Spinal cord (tissue), 10 donors: ENCODE data around the gene EPB41L2. TPM values are rescaled to one million over a fixed set of nuclear protein-coding genes. Genes with fewer than 3 reads are reported as not detected.

Experiments
- DNase-seq, 6 donors: peaks; one replicate each; pipeline versions ENCODE4 v3.0.0 to v3.0.0-alpha.2; 2013 to 2015; ENCODE audit warnings: low spot score in 6 of 6, low read depth in 4 of 6
- H3K27ac ChIP-seq: one replicate; pipeline ENCODE4 v1.5.1; 2013; ENCODE audit warnings: low read depth, low read length, control low read depth
- H3K27me3 ChIP-seq: one replicate; pipeline ENCODE4 v1.6.1; 2013; ENCODE audit warnings: low read length; ENCODE audit not compliant: control insufficient read depth, insufficient read depth
- H3K36me3 ChIP-seq: one replicate; pipeline ENCODE4 v1.6.1; 2013; ENCODE audit warnings: low read length; ENCODE audit not compliant: control insufficient read depth, insufficient read depth
- H3K4me1 ChIP-seq: one replicate; pipeline ENCODE4 v1.6.1; 2013; ENCODE audit warnings: low read length; ENCODE audit not compliant: control insufficient read depth, insufficient read depth
- H3K4me3 ChIP-seq: one replicate; pipeline ENCODE4 v1.5.1; 2013; ENCODE audit warnings: low read depth, low read length, control low read depth
- H3K9me3 ChIP-seq: one replicate; pipeline ENCODE4 v1.6.1; 2013; ENCODE audit warnings: low read length; ENCODE audit not compliant: control insufficient read depth, insufficient read depth
- WGBS: methylation state at CpG from one replicate; pipeline ENCODE4 v1.1.5; 2013; ENCODE audit warnings: missing lambda C conversion rate; ENCODE audit not compliant: insufficient coverage; 5-methylcytosine and 5-hydroxymethylcytosine counted together
- polyA plus RNA-seq, 2 donors: library from polyadenylated mRNA; unstranded; fragments of 120-200 nt; gene quantifications; one replicate each; pipeline ENCODE4 v1.2.1, GENCODE V29; 2013; ENCODE audit not compliant: insufficient read length in 2 of 2
- total RNA-seq, 2 donors: library from RNA; depleted of rRNA in 1 of 2; stranded (reverse); fragments of 120-200 nt in 1 of 2; fragments of >200 nt in 1 of 2; gene quantifications; one replicate each; pipeline versions ENCODE4 v1.2.3 to v1.2.4, GENCODE V29; 2013 to 2014
- donor health status: healthy.

The EPB41L2 gene
- total and polyA plus RNA-seq, 4 donors: 122 to 311 (median 267) TPM

- no peaks in the 10 kb centered on the region for H3K27me3 ChIP-seq
- no peaks in the 10 kb centered on the region for H3K4me1 ChIP-seq
- WGBS: 0% methylated on average over 1 of the region's 3 CpGs
- H3K27ac ChIP-seq: no peak overlapping the region
- no peaks in the 10 kb centered on the region for H3K36me3 ChIP-seq
- peak in 2 of 6 donors; percentile 45 to 58 for DNase-seq
- no peaks in the 10 kb centered on the region for H3K9me3 ChIP-seq
- no peak overlapping the region for H3K4me3 ChIP-seq
Observed at GRCh38 chr6:130836055-130836640, 226.9 kb downstream of the EPB41L2 start.

DNA sequence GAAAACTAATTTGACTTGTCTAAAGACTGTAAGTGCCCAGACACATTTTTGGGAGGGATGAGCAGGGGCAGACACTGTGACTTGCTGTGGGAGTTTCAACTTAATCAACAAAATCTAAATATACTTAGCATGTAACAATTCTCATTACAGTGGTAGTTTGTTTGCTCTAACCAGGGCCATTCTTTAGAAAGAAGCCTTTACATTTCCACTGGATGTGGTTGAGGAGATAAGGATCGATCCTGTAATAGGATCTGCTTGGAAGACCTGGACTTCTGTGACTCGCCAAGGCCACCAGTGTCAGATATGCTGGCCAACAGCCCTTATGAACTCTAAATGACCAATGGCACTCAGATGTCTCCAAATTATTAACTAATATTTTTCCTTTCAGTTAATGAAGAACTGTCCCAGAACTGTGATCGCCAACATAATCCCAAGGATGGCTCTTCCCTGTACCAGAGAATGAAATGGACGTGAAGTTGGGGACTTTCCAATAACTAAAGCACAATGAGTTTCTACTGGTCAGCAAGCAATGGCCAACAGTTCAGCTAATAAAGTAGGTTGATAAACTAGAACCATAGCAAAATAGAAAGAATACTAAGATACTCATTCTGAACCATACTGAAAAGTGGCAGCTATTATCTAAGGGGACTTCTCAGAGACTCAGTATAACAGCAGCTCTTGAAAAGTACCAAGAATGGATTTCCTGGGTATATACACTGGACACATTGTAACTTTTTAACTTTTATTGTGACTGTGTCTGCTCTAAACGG, 228.4 kb downstream of the EPB41L2 start:
- DNase-seq: no peak
- no peak overlapping the region for H3K27ac ChIP-seq

DNA sequence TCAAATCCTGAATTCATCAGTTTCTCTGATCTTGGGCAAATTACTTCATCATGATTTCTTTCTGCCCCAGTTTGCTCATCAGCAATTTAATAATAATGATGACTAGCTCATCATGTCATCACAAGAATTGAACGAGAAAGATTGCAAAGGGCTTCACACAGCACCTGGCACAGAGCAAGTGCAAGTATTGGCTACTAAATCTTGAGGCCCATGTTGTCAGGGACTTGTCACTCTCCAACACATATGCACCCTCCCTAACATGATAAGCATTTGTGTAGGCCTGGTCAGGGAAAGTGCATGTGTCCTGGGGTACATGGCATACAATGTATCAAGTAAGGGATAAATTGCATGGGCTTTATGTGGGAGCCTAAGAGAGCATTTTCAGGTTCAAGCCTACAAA, 229.5 kb downstream of the EPB41L2 start:
- DNase-seq: no peak
- no CpG with 5 or more reads among the region's 1 CpG for WGBS

More for the DNA sequence above, 228.4 kb downstream of the EPB41L2 start:
- no peaks in the 10 kb centered on the region for H3K27me3 ChIP-seq
- no CpG with 5 or more reads among the region's 5 CpGs for WGBS
- H3K4me3 ChIP-seq: no peak overlapping the region
- H3K9me3 ChIP-seq: no peaks in the 10 kb centered on the region
- no peaks in the 10 kb centered on the region for H3K36me3 ChIP-seq
- H3K4me1 ChIP-seq: no peaks in the 10 kb centered on the region

DNA sequence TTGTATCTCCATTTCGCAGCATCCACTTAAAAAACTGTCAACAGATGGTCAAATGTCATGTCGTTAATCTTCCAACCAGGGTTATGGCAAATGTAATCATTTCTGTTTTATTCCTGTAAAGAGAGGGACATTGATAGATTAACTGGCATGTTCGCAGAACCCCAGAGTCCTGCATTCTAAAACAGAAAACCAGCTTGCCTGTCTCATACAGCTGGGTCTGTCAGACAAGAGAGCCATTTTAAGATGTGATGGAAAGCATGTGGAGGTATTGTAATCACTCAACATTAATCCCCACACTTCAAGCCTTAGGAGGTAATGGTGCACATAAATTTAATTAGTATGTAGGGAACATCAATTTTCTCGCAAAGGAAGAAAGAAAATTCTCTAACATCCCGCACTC, 231.4 kb downstream of the EPB41L2 start:
- Histone ChIP-seq H3K9me3 (no peaks in the 10 kb centered on the region), H3K36me3 (no peaks in the 10 kb centered on the region), H3K4me3 (no peak overlapping the region), H3K4me1 (no peaks in the 10 kb centered on the region), H3K27ac (no peak overlapping the region), H3K27me3 (no peaks in the 10 kb centered on the region)
- no CpG with 5 or more reads among the region's 5 CpGs for whole genome bisulfite sequencing
- no peak for DNase-seq

More for the DNA sequence above, 229.5 kb downstream of the EPB41L2 start:
- no peaks in the 10 kb centered on the region for H3K9me3 ChIP-seq
- H3K27ac ChIP-seq: no peak overlapping the region
- no peak overlapping the region for H3K4me3 ChIP-seq
- no peaks in the 10 kb centered on the region for H3K27me3 ChIP-seq
- no peaks in the 10 kb centered on the region for H3K4me1 ChIP-seq
- H3K36me3 ChIP-seq: no peaks in the 10 kb centered on the region

GRCh38 chr6:130829333-130829910, 233.6 kb downstream of the EPB41L2 start:
- H3K9me3 ChIP-seq: no peaks in the 10 kb centered on the region
- 100% methylated on average over 2 of the region's 4 CpGs for WGBS
- H3K27ac ChIP-seq: no peak overlapping the region
- no peaks in the 10 kb centered on the region for H3K36me3 ChIP-seq
- no peaks in the 10 kb centered on the region for H3K4me1 ChIP-seq
- H3K4me3 ChIP-seq: no peak overlapping the region
- no peak for DNase-seq
- no peaks in the 10 kb centered on the region for H3K27me3 ChIP-seq

DNA sequence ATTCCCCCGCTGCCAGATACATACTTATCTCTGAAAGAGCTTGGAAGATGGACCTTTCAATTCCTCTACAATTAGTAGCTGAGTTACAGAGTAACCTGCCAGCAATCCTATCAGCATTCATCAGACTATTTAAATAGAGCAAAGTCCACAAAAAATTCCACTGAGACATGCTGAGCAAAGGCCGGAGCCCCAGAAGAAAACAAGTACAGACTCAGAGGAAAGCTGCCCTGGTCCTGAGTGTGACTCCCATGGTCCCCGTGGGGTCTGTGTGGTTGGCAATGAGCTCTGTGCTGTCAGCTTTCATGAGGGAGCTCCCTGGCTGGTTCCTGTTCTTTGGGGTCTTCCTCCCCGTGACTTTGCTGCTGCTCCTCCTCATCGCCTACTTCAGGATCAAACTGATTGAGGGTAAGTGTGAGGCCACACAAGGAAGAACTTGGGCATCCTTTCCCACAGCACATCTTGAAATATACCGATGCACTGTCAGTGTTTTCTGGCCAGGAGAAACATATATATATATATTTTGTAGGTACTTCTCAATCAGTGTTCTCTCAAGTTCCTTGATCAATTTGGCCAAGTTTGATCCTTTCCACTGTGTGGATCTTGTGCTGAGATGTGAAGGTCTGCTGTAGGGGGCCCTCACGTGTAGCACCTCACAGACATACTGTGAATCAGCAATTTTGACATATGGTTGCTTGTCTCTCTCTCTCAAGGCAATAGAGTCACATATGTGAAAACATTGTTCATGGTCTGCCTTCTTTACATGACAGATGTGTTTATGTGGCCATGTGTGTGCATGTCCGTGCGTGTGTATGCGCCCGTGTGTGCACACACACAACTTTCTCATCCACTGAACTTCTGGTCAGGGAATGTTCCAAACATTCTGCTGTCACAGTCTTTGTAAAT, 235.5 kb downstream of the EPB41L2 start, which contains the start of gene SMLR1:
Gene SMLR1, plus strand, starts transcription at position 160 of the 903 bp plus-strand sequence. Its CDS starts 8 bp downstream, at position 168.
- WGBS: 100% methylated on average over 1 of the region's 11 CpGs
- DNase-seq: no peak
- Histone ChIP-seq H3K36me3 (no peaks in the 10 kb centered on the region), H3K4me1 (no peaks in the 10 kb centered on the region), H3K27ac (no peak within 1 kb of the TSS), H3K27me3 (no peaks in the 10 kb centered on the region), H3K4me3 (no peak within 1 kb of the TSS), H3K9me3 (no peaks in the 10 kb centered on the region)

- no peak overlapping the region for H3K4me3 ChIP-seq
- no peak for DNase-seq
- H3K27ac ChIP-seq: no peak overlapping the region
- no peaks in the 10 kb centered on the region for H3K4me1 ChIP-seq
- H3K36me3 ChIP-seq: no peaks in the 10 kb centered on the region
- H3K27me3 ChIP-seq: no peaks in the 10 kb centered on the region
- no peaks in the 10 kb centered on the region for H3K9me3 ChIP-seq
- WGBS: 100% methylated on average over 1 of the region's 4 CpGs
Observed at GRCh38 chr6:130826442-130827246, 236.4 kb downstream of the EPB41L2 start.

- Histone ChIP-seq H3K9me3 (no peaks in the 10 kb centered on the region), H3K4me1 (no peaks in the 10 kb centered on the region), H3K36me3 (no peaks in the 10 kb centered on the region), H3K4me3 (no peak overlapping the region), H3K27ac (no peak overlapping the region), H3K27me3 (no peaks in the 10 kb centered on the region)
- DNase-seq: no peak
- no CpG with 5 or more reads among the region's 3 CpGs for WGBS
Observed at GRCh38 chr6:130825772-130826441, 237.1 kb downstream of the EPB41L2 start.
